ENCODE results near the gene THAP8. TPM values are rescaled to one million over a fixed set of nuclear protein-coding genes. Genes with fewer than 3 reads are reported as not detected.

THAP8 gene
- total and polyA plus RNA-seq, 10 of the 15 experiments (the other 5 are each of a cell fraction or from before 2014, with no cell fraction given): 0.24 to 4.4 (median 2.6) TPM

DNA sequence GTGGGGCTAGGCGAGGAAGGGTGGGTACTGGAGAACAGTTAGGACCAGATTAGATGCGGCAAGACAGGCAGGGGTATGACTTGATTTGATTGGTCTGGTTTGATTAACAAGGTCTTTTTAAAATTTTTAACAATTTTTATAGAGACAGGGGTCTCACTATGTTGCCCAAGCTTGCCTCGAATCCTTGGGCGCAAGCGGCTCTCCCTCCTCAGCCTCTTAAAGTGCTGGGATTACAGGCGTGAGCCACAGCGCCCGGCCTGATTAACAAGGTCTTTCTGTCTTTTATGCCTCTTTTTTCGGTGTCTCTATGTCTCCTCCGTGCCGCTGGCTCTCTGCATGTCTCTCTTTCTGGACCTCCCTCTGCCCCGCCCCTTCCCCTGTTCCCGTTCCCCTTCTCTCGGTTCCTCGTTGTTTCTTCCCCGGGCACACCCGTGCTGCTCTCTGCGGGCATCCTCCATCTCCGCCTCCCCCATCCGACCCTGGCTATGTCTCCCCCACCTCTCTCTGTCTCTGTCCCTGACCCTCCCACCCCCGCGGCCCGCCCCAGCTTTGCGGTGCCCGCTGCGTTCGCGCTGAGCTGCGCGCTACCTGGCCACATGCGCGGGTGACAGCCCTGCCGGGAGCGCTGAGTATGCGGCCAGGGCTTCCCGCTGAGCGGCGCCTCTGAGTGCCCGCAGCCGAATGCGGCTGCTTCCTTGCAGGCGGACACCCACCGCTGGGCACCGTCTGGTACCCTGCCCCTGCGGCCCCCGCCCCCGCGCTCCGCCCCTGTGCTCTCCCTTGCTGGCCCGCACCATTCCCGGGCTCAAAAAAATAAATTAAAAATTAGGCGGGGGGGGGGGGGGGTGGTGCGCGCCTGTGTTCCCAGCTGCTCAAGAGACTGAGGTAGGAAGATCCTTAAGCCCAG, 67.2 kb downstream of the THAP8 start:
- H3K27ac ChIP-seq (ENCODE audit: control insufficient read depth, insufficient read depth): no peak overlapping the region
- ATAC-seq (peak; percentile 83), FAIRE-seq (no peak), DNase-seq (ENCODE audit: low read depth, low spot score) (no peak)
- no peaks in the 10 kb centered on the region for H3K36me3 ChIP-seq (ENCODE audit: control insufficient read depth in 2 of 2, insufficient read depth in 2 of 2, low read length in 1 of 2)
- intact Hi-C loops (cut with micrococcal nuclease; ENCODE audit: unreplicated experiment): no loop called here
- no peaks in the 10 kb centered on the region for H3K9me3 ChIP-seq (replicated peaks; ENCODE audit: control insufficient read depth, insufficient read depth, low read length)
- H3K9ac ChIP-seq (ENCODE audit: control insufficient read depth, insufficient read depth, low read length): no peak overlapping the region; the same call in 1 of the 2 replicates
- H3K79me2 ChIP-seq (ENCODE audit: control insufficient read depth, insufficient read depth, low read length): no peaks in the 10 kb centered on the region
- ChIA-PET CTCF (interaction anchor here (1.0 kb wide), 1 partner anchor 38 kb away, joined by 3 read pairs; no protein-coding TSS in a partner anchor), POLR2A (interaction anchor here (0.6 kb wide), 2 partner anchors 14 to 17 kb away, joined by 3 to 4 read pairs; no protein-coding TSS in a partner anchor), SMC1A (ENCODE audit: uncharacterized antibody, unreplicated experiment) (no interaction called here), RAD21 (ENCODE audit: unreplicated experiment) (no interaction called here)
- H3K4me1 ChIP-seq (ENCODE audit: control insufficient read depth, insufficient read depth, low read length): no peaks in the 10 kb centered on the region
- 20% methylated on average over 32 of the region's 54 CpGs for WGBS (ENCODE audit: insufficient coverage, insufficient replicate concordance, low lambda C conversion rate, missing lambda C conversion rate)
- peak overlapping the region; percentile 47; the same call in 1 of the 2 replicates for H3K4me3 ChIP-seq
- H3K4me2 ChIP-seq (ENCODE audit: control insufficient read depth, insufficient read depth): peak overlapping the region; percentile 62
- TF ChIP-seq IKZF2 (IDR thresholded peaks at IDR 0.05) (peak in 1 of 2 experiments; percentile 21; a peak in 1 of 4 replicates), ZSCAN29 (IDR thresholded peaks at IDR 0.05) (no peak)
- H4K20me1 ChIP-seq (ENCODE audit: control insufficient read depth, insufficient read depth): no peaks in the 10 kb centered on the region
- peaks cover 0 to 2% of the 10 kb centered on the region in 2 experiments; a peak in 3 of 4 replicates for H3K27me3 ChIP-seq (replicated peaks in 1 of 2; ENCODE audit: control insufficient read depth in 2 of 2, insufficient read depth in 2 of 2, low read length in 1 of 2)
- no TSS peak for BruUV-seq (replicated peaks)
- H2AFZ ChIP-seq (ENCODE audit: control insufficient read depth, low read depth, low read length): no peak overlapping the region; the same call in 1 of the 2 replicates
- in situ Hi-C loops (cut with MboI): no loop called here

DNA sequence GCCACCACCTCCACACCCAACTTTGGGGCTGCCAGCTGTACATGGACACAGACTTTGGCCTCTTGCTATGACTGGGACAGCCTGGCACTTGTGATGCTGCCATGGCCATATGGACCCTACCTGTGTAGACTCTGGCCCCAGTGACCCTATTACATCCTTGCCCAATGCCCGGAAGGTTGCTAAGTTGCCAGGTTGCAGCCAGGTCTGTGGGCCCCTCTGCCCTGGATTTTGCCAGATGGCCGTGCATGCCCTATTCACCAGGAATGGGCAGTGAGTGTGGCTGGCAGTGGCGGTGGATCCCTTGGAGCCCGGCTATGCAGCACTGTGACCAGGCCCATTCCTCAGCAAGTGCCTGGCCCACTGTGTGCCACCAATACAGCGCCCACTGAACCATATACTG, 68.0 kb downstream of the THAP8 start:
- no TSS peak for BruUV-seq (replicated peaks)
- H3K36me3 ChIP-seq (ENCODE audit: control insufficient read depth in 2 of 2, insufficient read depth in 2 of 2, low read length in 1 of 2): no peaks in the 10 kb centered on the region
- peaks cover 0 to 2% of the 10 kb centered on the region in 2 experiments; a peak in 3 of 4 replicates for H3K27me3 ChIP-seq (replicated peaks in 1 of 2; ENCODE audit: control insufficient read depth in 2 of 2, insufficient read depth in 2 of 2, low read length in 1 of 2)
- intact Hi-C loops (cut with micrococcal nuclease; ENCODE audit: unreplicated experiment): no loop called here
- no peak overlapping the region for H3K27ac ChIP-seq (ENCODE audit: control insufficient read depth, insufficient read depth)
- SMC1A ChIA-PET (ENCODE audit: uncharacterized antibody, unreplicated experiment): no interaction called here
- H4K20me1 ChIP-seq (ENCODE audit: control insufficient read depth, insufficient read depth): no peaks in the 10 kb centered on the region
- CTCF ChIA-PET: no interaction called here
- DNase-seq (ENCODE audit: low read depth, low spot score) (no peak), ATAC-seq (no peak), FAIRE-seq (no peak)
- no peak overlapping the region for H3K9ac ChIP-seq (ENCODE audit: control insufficient read depth, insufficient read depth, low read length)
- no peaks in the 10 kb centered on the region for H3K79me2 ChIP-seq (ENCODE audit: control insufficient read depth, insufficient read depth, low read length)
- no peak overlapping the region for H3K4me2 ChIP-seq (ENCODE audit: control insufficient read depth, insufficient read depth)
- RAD21 ChIA-PET (ENCODE audit: unreplicated experiment): no interaction called here
- POLR2A ChIA-PET: no interaction called here
- H3K4me1 ChIP-seq (ENCODE audit: control insufficient read depth, insufficient read depth, low read length): no peaks in the 10 kb centered on the region
- no peak for TF ChIP-seq CEBPB (IDR thresholded peaks at IDR 0.05; ENCODE audit: borderline replicate concordance in 1 of 2, low read depth in 2 of 2, low read length in 2 of 2)
- in situ Hi-C loops (cut with MboI): no loop called here
- 60% methylated on average over 5 of the region's 5 CpGs for whole genome bisulfite sequencing (ENCODE audit: insufficient coverage, insufficient replicate concordance, low lambda C conversion rate, missing lambda C conversion rate)
- no peaks in the 10 kb centered on the region for H3K9me3 ChIP-seq (replicated peaks; ENCODE audit: control insufficient read depth, insufficient read depth, low read length)
- H2AFZ ChIP-seq (ENCODE audit: control insufficient read depth, low read depth, low read length): no peak overlapping the region
- no peak overlapping the region for H3K4me3 ChIP-seq

Other genes starting within 250 kb of the THAP8 start
Only the 7 nearest of the 20 such genes appear.
- 41.2 and 42.5 TPM in 2 replicates for gene SDHAF1, start 59.1 kb downstream of the THAP8 start, total RNA-seq (2014; rRNA removed)
- 14.6 and 15.6 TPM in 2 replicates for gene SDHAF1, start 59.1 kb downstream of the THAP8 start, total RNA-seq (2014; rRNA removed; fragmentation: Illumina TruSeq; extraction: Trizol)
- 30.9 and 32.7 TPM in 2 replicates for gene SDHAF1, start 59.1 kb downstream of the THAP8 start, total RNA-seq (2021)
- gene SDHAF1, start 59.1 kb downstream of the THAP8 start, polyA plus RNA-seq (2011; rRNA removed): 13.2 and 17.9 TPM in 2 replicates
- gene SDHAF1, start 59.1 kb downstream of the THAP8 start, polyA plus RNA-seq (2014; fragmentation: Illumina TruSeq; extraction: Trizol): 3.4 and 9.0 TPM in 2 replicates
- gene SDHAF1, start 59.1 kb downstream of the THAP8 start, polyA plus RNA-seq (2014; fragmentation: Nextera tagmentation; extraction: Ambion mirVana): 1 to 10 TPM in 1 of 2 experiments, under 1 TPM in 1; 0.74 to 3.3 TPM
- 45.6 and 46.5 TPM in 2 replicates for gene SDHAF1, start 59.1 kb downstream of the THAP8 start, polyA plus RNA-seq (2014; rRNA removed)
- 10 to 100 TPM; 32.3 to 36.1 TPM for gene SDHAF1, start 59.1 kb downstream of the THAP8 start, polyA plus RNA-seq (2016; fragmentation: Nextera tagmentation; extraction: Ambion mirVana)
- 0.68 and 0.87 TPM in 2 replicates for gene SYNE4, start 45.5 kb downstream of the THAP8 start, total RNA-seq (2014; rRNA removed)
- 0.09 and 0.76 TPM in 2 replicates for gene SYNE4, start 45.5 kb downstream of the THAP8 start, total RNA-seq (2014; rRNA removed; fragmentation: Illumina TruSeq; extraction: Trizol)
- 0.72 and 1.2 TPM in 2 replicates for gene SYNE4, start 45.5 kb downstream of the THAP8 start, total RNA-seq (2021)
- 0.90 and 1.1 TPM in 2 replicates for gene SYNE4, start 45.5 kb downstream of the THAP8 start, polyA plus RNA-seq (2011; rRNA removed)
- 0.68 and 0.93 TPM in 2 replicates for gene SYNE4, start 45.5 kb downstream of the THAP8 start, polyA plus RNA-seq (2014; fragmentation: Illumina TruSeq; extraction: Trizol)
- under 1 TPM; 0.35 to 0.69 TPM for gene SYNE4, start 45.5 kb downstream of the THAP8 start, polyA plus RNA-seq (2014; fragmentation: Nextera tagmentation; extraction: Ambion mirVana)
- 0.72 and 1.2 TPM in 2 replicates for gene SYNE4, start 45.5 kb downstream of the THAP8 start, polyA plus RNA-seq (2014; rRNA removed)
- gene SYNE4, start 45.5 kb downstream of the THAP8 start, polyA plus RNA-seq (2016; fragmentation: Nextera tagmentation; extraction: Ambion mirVana): under 1 TPM; 0.71 to 0.81 TPM
- 37.1 and 42.5 TPM in 2 replicates for gene ALKBH6, start 40.1 kb downstream of the THAP8 start, total RNA-seq (2014; rRNA removed)
- 22.0 and 22.7 TPM in 2 replicates for gene ALKBH6, start 40.1 kb downstream of the THAP8 start, total RNA-seq (2014; rRNA removed; fragmentation: Illumina TruSeq; extraction: Trizol)
- 31.4 and 32.0 TPM in 2 replicates for gene ALKBH6, start 40.1 kb downstream of the THAP8 start, total RNA-seq (2021)
- 30.5 and 40.9 TPM in 2 replicates for gene ALKBH6, start 40.1 kb downstream of the THAP8 start, polyA plus RNA-seq (2011; rRNA removed)
- 31.5 and 37.2 TPM in 2 replicates for gene ALKBH6, start 40.1 kb downstream of the THAP8 start, polyA plus RNA-seq (2014; fragmentation: Illumina TruSeq; extraction: Trizol)
- gene ALKBH6, start 40.1 kb downstream of the THAP8 start, polyA plus RNA-seq (2014; fragmentation: Nextera tagmentation; extraction: Ambion mirVana): 1 to 10 TPM; 1.2 to 1.6 TPM
- gene ALKBH6, start 40.1 kb downstream of the THAP8 start, polyA plus RNA-seq (2014; rRNA removed): 54.8 and 56.5 TPM in 2 replicates
- gene ALKBH6, start 40.1 kb downstream of the THAP8 start, polyA plus RNA-seq (2016; fragmentation: Nextera tagmentation; extraction: Ambion mirVana): 10 to 100 TPM; 35.2 to 41.8 TPM
- 0.34 and 1.9 TPM in 2 replicates for gene CLIP3, start 21.4 kb downstream of the THAP8 start, total RNA-seq (2014; rRNA removed)
- gene CLIP3, start 21.4 kb downstream of the THAP8 start, total RNA-seq (2014; rRNA removed; fragmentation: Illumina TruSeq; extraction: Trizol): 0.14 and 0.27 TPM in 2 replicates
- 0.59 and 0.69 TPM in 2 replicates for gene CLIP3, start 21.4 kb downstream of the THAP8 start, total RNA-seq (2021)
- gene CLIP3, start 21.4 kb downstream of the THAP8 start, polyA plus RNA-seq (2011; rRNA removed): 0.30 and 0.45 TPM in 2 replicates
- 0.47 and 0.86 TPM in 2 replicates for gene CLIP3, start 21.4 kb downstream of the THAP8 start, polyA plus RNA-seq (2014; fragmentation: Illumina TruSeq; extraction: Trizol)
- under 1 TPM in 1 of 2 experiments, not detected in 1; 0.09 TPM for gene CLIP3, start 21.4 kb downstream of the THAP8 start, polyA plus RNA-seq (2014; fragmentation: Nextera tagmentation; extraction: Ambion mirVana)
- gene CLIP3, start 21.4 kb downstream of the THAP8 start, polyA plus RNA-seq (2014; rRNA removed): 0.27 and 0.33 TPM in 2 replicates
- gene CLIP3, start 21.4 kb downstream of the THAP8 start, polyA plus RNA-seq (2016; fragmentation: Nextera tagmentation; extraction: Ambion mirVana): 1 to 10 TPM; 1.9 to 2.7 TPM
- 12.4 and 14.2 TPM in 2 replicates for gene WDR62, start 612 bp upstream of the THAP8 start, total RNA-seq (2014; rRNA removed)
- 6.1 and 6.2 TPM in 2 replicates for gene WDR62, start 612 bp upstream of the THAP8 start, total RNA-seq (2014; rRNA removed; fragmentation: Illumina TruSeq; extraction: Trizol)
- 18.1 and 20.1 TPM in 2 replicates for gene WDR62, start 612 bp upstream of the THAP8 start, total RNA-seq (2021)
- 3.4 and 7.6 TPM in 2 replicates for gene WDR62, start 612 bp upstream of the THAP8 start, polyA plus RNA-seq (2011; rRNA removed)
- gene WDR62, start 612 bp upstream of the THAP8 start, polyA plus RNA-seq (2014; fragmentation: Illumina TruSeq; extraction: Trizol): 4.6 and 7.6 TPM in 2 replicates
- under 1 TPM; 0.08 to 0.49 TPM for gene WDR62, start 612 bp upstream of the THAP8 start, polyA plus RNA-seq (2014; fragmentation: Nextera tagmentation; extraction: Ambion mirVana)
- gene WDR62, start 612 bp upstream of the THAP8 start, polyA plus RNA-seq (2014; rRNA removed): 15.3 and 19.6 TPM in 2 replicates
- 10 to 100 TPM; 19.8 to 20.6 TPM for gene WDR62, start 612 bp upstream of the THAP8 start, polyA plus RNA-seq (2016; fragmentation: Nextera tagmentation; extraction: Ambion mirVana)
- not detected in 2 replicates for gene OVOL3, start 56.9 kb upstream of the THAP8 start, total RNA-seq (2014; rRNA removed)
- not detected in 2 replicates for gene OVOL3, start 56.9 kb upstream of the THAP8 start, total RNA-seq (2014; rRNA removed; fragmentation: Illumina TruSeq; extraction: Trizol)
- gene OVOL3, start 56.9 kb upstream of the THAP8 start, total RNA-seq (2021): not detected in 2 replicates
- gene OVOL3, start 56.9 kb upstream of the THAP8 start, polyA plus RNA-seq (2011; rRNA removed): not detected in 2 replicates
- gene OVOL3, start 56.9 kb upstream of the THAP8 start, polyA plus RNA-seq (2014; fragmentation: Illumina TruSeq; extraction: Trizol): not detected in 2 replicates
- gene OVOL3, start 56.9 kb upstream of the THAP8 start, polyA plus RNA-seq (2014; fragmentation: Nextera tagmentation; extraction: Ambion mirVana): not detected
- gene OVOL3, start 56.9 kb upstream of the THAP8 start, polyA plus RNA-seq (2014; rRNA removed): not detected in 2 replicates
- under 1 TPM in 1 of 2 experiments, not detected in 1; 0.43 TPM for gene OVOL3, start 56.9 kb upstream of the THAP8 start, polyA plus RNA-seq (2016; fragmentation: Nextera tagmentation; extraction: Ambion mirVana)
- 169 and 194 TPM in 2 replicates for gene POLR2I, start 60.6 kb upstream of the THAP8 start, total RNA-seq (2014; rRNA removed)
- 80.7 and 85.8 TPM in 2 replicates for gene POLR2I, start 60.6 kb upstream of the THAP8 start, total RNA-seq (2014; rRNA removed; fragmentation: Illumina TruSeq; extraction: Trizol)
- 106 and 113 TPM in 2 replicates for gene POLR2I, start 60.6 kb upstream of the THAP8 start, total RNA-seq (2021)
- gene POLR2I, start 60.6 kb upstream of the THAP8 start, polyA plus RNA-seq (2011; rRNA removed): 19.4 and 30.9 TPM in 2 replicates
- gene POLR2I, start 60.6 kb upstream of the THAP8 start, polyA plus RNA-seq (2014; fragmentation: Illumina TruSeq; extraction: Trizol): 21.3 and 61.9 TPM in 2 replicates
- 100 to 1,000 TPM; 235 to 269 TPM for gene POLR2I, start 60.6 kb upstream of the THAP8 start, polyA plus RNA-seq (2014; fragmentation: Nextera tagmentation; extraction: Ambion mirVana)
- gene POLR2I, start 60.6 kb upstream of the THAP8 start, polyA plus RNA-seq (2014; rRNA removed): 196 and 211 TPM in 2 replicates
- gene POLR2I, start 60.6 kb upstream of the THAP8 start, polyA plus RNA-seq (2016; fragmentation: Nextera tagmentation; extraction: Ambion mirVana): 100 to 1,000 TPM; 256 to 272 TPM